ENCODE results near the gene CDH4. TPM values are rescaled to one million over a fixed set of nuclear protein-coding genes. Genes with fewer than 3 reads are reported as not detected.

CDH4 gene
- total and polyA plus RNA-seq, 2 of the 4 experiments (the other 2 are of a cell fraction): 1.6 to 3.5 TPM

- BruUV-seq (replicated peaks): no TSS peak
- H3K4me3 ChIP-seq (ENCODE audit: insufficient read depth, low read depth, low read length): no peak overlapping the region
These were observed 289.5 kb downstream of the CDH4 start for GRCh38 chr20:61541537-61541936.

More at GRCh38 chr20:61541537-61541936, 289.5 kb downstream of the CDH4 start:
- ChIA-PET CTCF (no interaction called here), POLR2A (ENCODE audit: unreplicated experiment) (no interaction called here)
- no peaks in the 10 kb centered on the region for H3K27me3 ChIP-seq (ENCODE audit: control insufficient read depth, insufficient read depth, low read length)
- no peak overlapping the region for H2BK20ac ChIP-seq (ENCODE audit: low read depth, low read length)
- no peak overlapping the region for H3K27ac ChIP-seq (ENCODE audit: insufficient read depth, low read length)
- no peak overlapping the region for H2BK120ac ChIP-seq (ENCODE audit: low read depth, low read length)
- no peak overlapping the region for H3K14ac ChIP-seq (replicated peaks; ENCODE audit: low read depth, low read length)
- no peaks in the 10 kb centered on the region for H3K36me3 ChIP-seq (ENCODE audit: control insufficient read depth, insufficient read depth, low read length)
- intact Hi-C loops (cut with micrococcal nuclease): no loop called here
- in situ Hi-C loops (cut with MboI; ENCODE audit: low sequenced_read_pairs): no loop called here
- no peak overlapping the region for H3K56ac ChIP-seq (ENCODE audit: extremely low read depth, insufficient read depth, low read length)
- no peak overlapping the region for H4K8ac ChIP-seq (ENCODE audit: low read depth in 2 of 2, low read length in 2 of 2)
- H3K4me2 ChIP-seq (ENCODE audit: low read depth, low read length): no peak overlapping the region
- H2BK15ac ChIP-seq (ENCODE audit: low read depth, low read length): no peak overlapping the region
- ATAC-seq (ENCODE audit: low read depth): no peak
- dilution Hi-C loops (cut with HindIII; ENCODE audit: low sequenced_read_pairs, unreplicated experiment): no loop called here
- H3K79me1 ChIP-seq (ENCODE audit: low read depth in 1 of 2, low read length in 2 of 2): no peaks in the 10 kb centered on the region
- H2AFZ ChIP-seq (replicated peaks; ENCODE audit: low read length, poor library complexity): no peak overlapping the region
- no peak overlapping the region for H2AK5ac ChIP-seq (ENCODE audit: low read depth, low read length)
- peaks cover 4% of the 10 kb centered on the region; the same call in 1 of the 2 replicates for H3K9me1 ChIP-seq (ENCODE audit: insufficient read depth, low read length)
- H2AK9ac ChIP-seq (replicated peaks; ENCODE audit: low read depth, low read length, poor library complexity): no peak overlapping the region
- H3K18ac ChIP-seq (ENCODE audit: low read depth, low read length): no peak overlapping the region
- no peak overlapping the region for H2BK5ac ChIP-seq (ENCODE audit: low read depth, low read length, poor library complexity, severe bottlenecking)
- no peaks in the 10 kb centered on the region for H4K20me1 ChIP-seq (ENCODE audit: insufficient read depth, low read length)
- no peak for DNase-seq
- H4K91ac ChIP-seq (ENCODE audit: insufficient read depth, low read depth, low read length): no peak overlapping the region
- no CpG with 5 or more reads among the region's 7 CpGs for WGBS, 2 experiments (ENCODE audit: extremely low coverage in 2 of 2, insufficient read length in 1 of 2)
- no peaks in the 10 kb centered on the region for H3K4me1 ChIP-seq (ENCODE audit: control insufficient read depth, insufficient read depth, low read length)
- TF ChIP-seq POLR2A (IDR thresholded peaks at IDR 0.05; ENCODE audit: low read depth, low read length): no peak
- no peak for TF ChIP-seq BHLHE40 (IDR thresholded peaks at IDR 0.05; ENCODE audit: low read depth, low read length)
- TF ChIP-seq RAD21 (IDR thresholded peaks at IDR 0.05; ENCODE audit: low read length): no peak
- TF ChIP-seq NFE2L2 (IDR thresholded peaks at IDR 0.05; ENCODE audit: low read depth, low read length): no peak
- H3K23ac ChIP-seq (ENCODE audit: low read depth, low read length): no peak overlapping the region
- no peak overlapping the region for H3K9ac ChIP-seq (ENCODE audit: low read depth, low read length)
- H3K4ac ChIP-seq (ENCODE audit: low read depth, low read length): no peak overlapping the region
- H4K5ac ChIP-seq (ENCODE audit: low read depth, low read length): no peak overlapping the region
- H3K9me3 ChIP-seq (ENCODE audit: control insufficient read depth, insufficient read depth, low read length): no peaks in the 10 kb centered on the region

All from IMR-90 (cell line).